A549 treated with ZK216348 at 1 μM for 4 hours (cell line): ENCODE results near the gene RPS6KC1. TPM values are rescaled to one million over a fixed set of nuclear protein-coding genes. Genes with fewer than 3 reads are reported as not detected.

Source experiments
- total RNA-seq: library from RNA; stranded (reverse); fragments of 200-300 nt; extraction: Qiagen RNA extraction; gene quantifications from 5 replicates; pipeline ENCODE4 v1.2.3, GENCODE V29; 2022; ENCODE audit warnings: low read depth

Gene RPS6KC1
- total RNA-seq, result 8.8 to 14.6 TPM (median 11.1 TPM) in 5 replicates

GRCh38 chr1:213051127-213051880 is at the start of gene RPS6KC1:
Gene RPS6KC1 (plus strand): TSS chr1:213051241. CDS start chr1:213051405, 164 bp downstream.

GRCh38 chr1:213015099-213016050 is 35.7 kb upstream of the RPS6KC1 start, which contains the start of gene ANGEL2:
Gene ANGEL2 (minus strand): TSS chr1:213015867. CDS start chr1:213015671, 196 bp downstream.

Other genes starting within 250 kb of the RPS6KC1 start
- not detected in 5 replicates for gene SPATA45, start 203.6 kb upstream of the RPS6KC1 start, total RNA-seq
- 10.3 to 20.8 TPM (median 15.3 TPM) in 5 replicates for gene FLVCR1, start 193.0 kb upstream of the RPS6KC1 start, total RNA-seq
- 2.8 to 3.9 TPM (median 3.7 TPM) in 5 replicates for gene VASH2, start 100.7 kb upstream of the RPS6KC1 start, total RNA-seq
- 14.8 to 19.8 TPM (median 18.0 TPM) in 5 replicates for gene ANGEL2, start 35.4 kb upstream of the RPS6KC1 start, total RNA-seq